ENCODE measurements around the gene HDAC4. TPM values are rescaled to one million over a fixed set of nuclear protein-coding genes. Genes with fewer than 3 reads are reported as not detected.

The HDAC4 gene
- total and polyA plus RNA-seq, 2 experiments from 2014 or later = 8.1 to 41.8 TPM

DNA sequence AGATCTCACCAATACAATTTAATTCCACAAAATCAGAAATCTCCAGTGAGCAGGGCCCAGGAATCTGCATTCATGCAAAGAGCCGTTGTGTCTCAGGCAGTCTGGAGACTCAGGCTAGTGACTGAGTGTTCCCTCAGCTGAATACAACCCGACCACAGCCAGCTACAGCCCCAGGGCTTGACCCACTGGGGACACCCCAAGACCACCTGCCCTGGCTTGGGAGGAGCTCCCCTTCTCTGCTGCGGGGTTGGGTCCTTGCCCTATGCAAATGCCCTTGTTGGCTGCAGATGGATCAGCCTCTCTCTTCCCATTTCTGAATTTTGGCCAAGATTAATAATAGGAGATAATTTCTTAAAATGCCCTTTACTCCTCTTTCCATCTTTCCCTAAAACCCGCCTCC lies 395.2 kb downstream of the HDAC4 start:
- no peaks in the 10 kb centered on the region for H3K9me2 ChIP-seq (ENCODE audit: insufficient read depth)
- Mint-ChIP-seq H3K36me3 (ENCODE audit: low read depth) (0 out of 3 replicates have a peak, but pooled peaks cover 3% of the 10 kb centered on the region), H3K4me3 (no peak overlapping the region), H3K27ac (no peak overlapping the region), H3K27me3 (ENCODE audit: insufficient read depth, low read depth, poor library complexity) (peaks cover 11% of the 10 kb centered on the region), H3K9me3 (peaks cover 12% of the 10 kb centered on the region), H3K4me1 (peaks cover 12% of the 10 kb centered on the region)
- no peaks in the 10 kb centered on the region for H3K27me3 ChIP-seq (ENCODE audit: insufficient read depth)
- ATAC-seq = no peak
- DNase-seq (ENCODE audit: low spot score) = no peak
- H3K36me3 ChIP-seq (ENCODE audit: insufficient read depth) = no peaks in the 10 kb centered on the region
- no peak overlapping the region for H3K4me2 ChIP-seq
- no peaks in the 10 kb centered on the region for H3F3A ChIP-seq (replicated peaks; ENCODE audit: low read depth)
- H3K4me3 ChIP-seq = no peak overlapping the region
- no peaks in the 10 kb centered on the region for H4K20me1 ChIP-seq (replicated peaks; ENCODE audit: insufficient read depth)
- no peaks in the 10 kb centered on the region for H3K4me1 ChIP-seq (ENCODE audit: insufficient read depth)
- no peaks in the 10 kb centered on the region for H3K79me2 ChIP-seq (replicated peaks; ENCODE audit: insufficient read depth)
- TF ChIP-seq, protein P1, sequence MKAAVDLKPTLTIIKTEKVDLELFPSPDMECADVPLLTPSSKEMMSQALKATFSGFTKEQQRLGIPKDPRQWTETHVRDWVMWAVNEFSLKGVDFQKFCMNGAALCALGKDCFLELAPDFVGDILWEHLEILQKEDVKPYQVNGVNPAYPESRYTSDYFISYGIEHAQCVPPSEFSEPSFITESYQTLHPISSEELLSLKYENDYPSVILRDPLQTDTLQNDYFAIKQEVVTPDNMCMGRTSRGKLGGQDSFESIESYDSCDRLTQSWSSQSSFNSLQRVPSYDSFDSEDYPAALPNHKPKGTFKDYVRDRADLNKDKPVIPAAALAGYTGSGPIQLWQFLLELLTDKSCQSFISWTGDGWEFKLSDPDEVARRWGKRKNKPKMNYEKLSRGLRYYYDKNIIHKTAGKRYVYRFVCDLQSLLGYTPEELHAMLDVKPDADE (IDR thresholded peaks at IDR 0.05) = no peak
- TF ChIP-seq POLR2AphosphoS5 (IDR thresholded peaks at IDR 0.05; ENCODE audit: low read depth) (no peak), JUNB (IDR thresholded peaks at IDR 0.05; ENCODE audit: unreplicated experiment) (no peak), ZNF331 (CRISPR knock-in tag; IDR thresholded peaks at IDR 0.05; ENCODE audit: low read depth) (no peak), EZH2 (IDR thresholded peaks at IDR 0.05; ENCODE audit: low read depth, unreplicated experiment) (no peak), ZNF114 (CRISPR knock-in tag; IDR thresholded peaks at IDR 0.05) (no peak), STAT1 (IDR thresholded peaks at IDR 0.05; ENCODE audit: unreplicated experiment) (no peak), EZH2phosphoT487 (IDR thresholded peaks at IDR 0.05; ENCODE audit: unreplicated experiment) (no peak), CREB1 (CRISPR knock-in tag; IDR thresholded peaks at IDR 0.05; ENCODE audit: low read depth) (no peak), NANOG (IDR thresholded peaks at IDR 0.05; ENCODE audit: borderline replicate concordance) (no peak)
- TF ChIP-seq, protein P2, sequence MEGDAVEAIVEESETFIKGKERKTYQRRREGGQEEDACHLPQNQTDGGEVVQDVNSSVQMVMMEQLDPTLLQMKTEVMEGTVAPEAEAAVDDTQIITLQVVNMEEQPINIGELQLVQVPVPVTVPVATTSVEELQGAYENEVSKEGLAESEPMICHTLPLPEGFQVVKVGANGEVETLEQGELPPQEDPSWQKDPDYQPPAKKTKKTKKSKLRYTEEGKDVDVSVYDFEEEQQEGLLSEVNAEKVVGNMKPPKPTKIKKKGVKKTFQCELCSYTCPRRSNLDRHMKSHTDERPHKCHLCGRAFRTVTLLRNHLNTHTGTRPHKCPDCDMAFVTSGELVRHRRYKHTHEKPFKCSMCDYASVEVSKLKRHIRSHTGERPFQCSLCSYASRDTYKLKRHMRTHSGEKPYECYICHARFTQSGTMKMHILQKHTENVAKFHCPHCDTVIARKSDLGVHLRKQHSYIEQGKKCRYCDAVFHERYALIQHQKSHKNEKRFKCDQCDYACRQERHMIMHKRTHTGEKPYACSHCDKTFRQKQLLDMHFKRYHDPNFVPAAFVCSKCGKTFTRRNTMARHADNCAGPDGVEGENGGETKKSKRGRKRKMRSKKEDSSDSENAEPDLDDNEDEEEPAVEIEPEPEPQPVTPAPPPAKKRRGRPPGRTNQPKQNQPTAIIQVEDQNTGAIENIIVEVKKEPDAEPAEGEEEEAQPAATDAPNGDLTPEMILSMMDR (conservative IDR thresholded peaks at IDR 0.05; ENCODE audit: low read depth in 2 of 2) = no peak
- TF ChIP-seq, protein P3, sequence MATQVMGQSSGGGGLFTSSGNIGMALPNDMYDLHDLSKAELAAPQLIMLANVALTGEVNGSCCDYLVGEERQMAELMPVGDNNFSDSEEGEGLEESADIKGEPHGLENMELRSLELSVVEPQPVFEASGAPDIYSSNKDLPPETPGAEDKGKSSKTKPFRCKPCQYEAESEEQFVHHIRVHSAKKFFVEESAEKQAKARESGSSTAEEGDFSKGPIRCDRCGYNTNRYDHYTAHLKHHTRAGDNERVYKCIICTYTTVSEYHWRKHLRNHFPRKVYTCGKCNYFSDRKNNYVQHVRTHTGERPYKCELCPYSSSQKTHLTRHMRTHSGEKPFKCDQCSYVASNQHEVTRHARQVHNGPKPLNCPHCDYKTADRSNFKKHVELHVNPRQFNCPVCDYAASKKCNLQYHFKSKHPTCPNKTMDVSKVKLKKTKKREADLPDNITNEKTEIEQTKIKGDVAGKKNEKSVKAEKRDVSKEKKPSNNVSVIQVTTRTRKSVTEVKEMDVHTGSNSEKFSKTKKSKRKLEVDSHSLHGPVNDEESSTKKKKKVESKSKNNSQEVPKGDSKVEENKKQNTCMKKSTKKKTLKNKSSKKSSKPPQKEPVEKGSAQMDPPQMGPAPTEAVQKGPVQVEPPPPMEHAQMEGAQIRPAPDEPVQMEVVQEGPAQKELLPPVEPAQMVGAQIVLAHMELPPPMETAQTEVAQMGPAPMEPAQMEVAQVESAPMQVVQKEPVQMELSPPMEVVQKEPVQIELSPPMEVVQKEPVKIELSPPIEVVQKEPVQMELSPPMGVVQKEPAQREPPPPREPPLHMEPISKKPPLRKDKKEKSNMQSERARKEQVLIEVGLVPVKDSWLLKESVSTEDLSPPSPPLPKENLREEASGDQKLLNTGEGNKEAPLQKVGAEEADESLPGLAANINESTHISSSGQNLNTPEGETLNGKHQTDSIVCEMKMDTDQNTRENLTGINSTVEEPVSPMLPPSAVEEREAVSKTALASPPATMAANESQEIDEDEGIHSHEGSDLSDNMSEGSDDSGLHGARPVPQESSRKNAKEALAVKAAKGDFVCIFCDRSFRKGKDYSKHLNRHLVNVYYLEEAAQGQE (IDR thresholded peaks at IDR 0.05; ENCODE audit: unreplicated experiment) = no peak
- TF ChIP-seq, protein P4, sequence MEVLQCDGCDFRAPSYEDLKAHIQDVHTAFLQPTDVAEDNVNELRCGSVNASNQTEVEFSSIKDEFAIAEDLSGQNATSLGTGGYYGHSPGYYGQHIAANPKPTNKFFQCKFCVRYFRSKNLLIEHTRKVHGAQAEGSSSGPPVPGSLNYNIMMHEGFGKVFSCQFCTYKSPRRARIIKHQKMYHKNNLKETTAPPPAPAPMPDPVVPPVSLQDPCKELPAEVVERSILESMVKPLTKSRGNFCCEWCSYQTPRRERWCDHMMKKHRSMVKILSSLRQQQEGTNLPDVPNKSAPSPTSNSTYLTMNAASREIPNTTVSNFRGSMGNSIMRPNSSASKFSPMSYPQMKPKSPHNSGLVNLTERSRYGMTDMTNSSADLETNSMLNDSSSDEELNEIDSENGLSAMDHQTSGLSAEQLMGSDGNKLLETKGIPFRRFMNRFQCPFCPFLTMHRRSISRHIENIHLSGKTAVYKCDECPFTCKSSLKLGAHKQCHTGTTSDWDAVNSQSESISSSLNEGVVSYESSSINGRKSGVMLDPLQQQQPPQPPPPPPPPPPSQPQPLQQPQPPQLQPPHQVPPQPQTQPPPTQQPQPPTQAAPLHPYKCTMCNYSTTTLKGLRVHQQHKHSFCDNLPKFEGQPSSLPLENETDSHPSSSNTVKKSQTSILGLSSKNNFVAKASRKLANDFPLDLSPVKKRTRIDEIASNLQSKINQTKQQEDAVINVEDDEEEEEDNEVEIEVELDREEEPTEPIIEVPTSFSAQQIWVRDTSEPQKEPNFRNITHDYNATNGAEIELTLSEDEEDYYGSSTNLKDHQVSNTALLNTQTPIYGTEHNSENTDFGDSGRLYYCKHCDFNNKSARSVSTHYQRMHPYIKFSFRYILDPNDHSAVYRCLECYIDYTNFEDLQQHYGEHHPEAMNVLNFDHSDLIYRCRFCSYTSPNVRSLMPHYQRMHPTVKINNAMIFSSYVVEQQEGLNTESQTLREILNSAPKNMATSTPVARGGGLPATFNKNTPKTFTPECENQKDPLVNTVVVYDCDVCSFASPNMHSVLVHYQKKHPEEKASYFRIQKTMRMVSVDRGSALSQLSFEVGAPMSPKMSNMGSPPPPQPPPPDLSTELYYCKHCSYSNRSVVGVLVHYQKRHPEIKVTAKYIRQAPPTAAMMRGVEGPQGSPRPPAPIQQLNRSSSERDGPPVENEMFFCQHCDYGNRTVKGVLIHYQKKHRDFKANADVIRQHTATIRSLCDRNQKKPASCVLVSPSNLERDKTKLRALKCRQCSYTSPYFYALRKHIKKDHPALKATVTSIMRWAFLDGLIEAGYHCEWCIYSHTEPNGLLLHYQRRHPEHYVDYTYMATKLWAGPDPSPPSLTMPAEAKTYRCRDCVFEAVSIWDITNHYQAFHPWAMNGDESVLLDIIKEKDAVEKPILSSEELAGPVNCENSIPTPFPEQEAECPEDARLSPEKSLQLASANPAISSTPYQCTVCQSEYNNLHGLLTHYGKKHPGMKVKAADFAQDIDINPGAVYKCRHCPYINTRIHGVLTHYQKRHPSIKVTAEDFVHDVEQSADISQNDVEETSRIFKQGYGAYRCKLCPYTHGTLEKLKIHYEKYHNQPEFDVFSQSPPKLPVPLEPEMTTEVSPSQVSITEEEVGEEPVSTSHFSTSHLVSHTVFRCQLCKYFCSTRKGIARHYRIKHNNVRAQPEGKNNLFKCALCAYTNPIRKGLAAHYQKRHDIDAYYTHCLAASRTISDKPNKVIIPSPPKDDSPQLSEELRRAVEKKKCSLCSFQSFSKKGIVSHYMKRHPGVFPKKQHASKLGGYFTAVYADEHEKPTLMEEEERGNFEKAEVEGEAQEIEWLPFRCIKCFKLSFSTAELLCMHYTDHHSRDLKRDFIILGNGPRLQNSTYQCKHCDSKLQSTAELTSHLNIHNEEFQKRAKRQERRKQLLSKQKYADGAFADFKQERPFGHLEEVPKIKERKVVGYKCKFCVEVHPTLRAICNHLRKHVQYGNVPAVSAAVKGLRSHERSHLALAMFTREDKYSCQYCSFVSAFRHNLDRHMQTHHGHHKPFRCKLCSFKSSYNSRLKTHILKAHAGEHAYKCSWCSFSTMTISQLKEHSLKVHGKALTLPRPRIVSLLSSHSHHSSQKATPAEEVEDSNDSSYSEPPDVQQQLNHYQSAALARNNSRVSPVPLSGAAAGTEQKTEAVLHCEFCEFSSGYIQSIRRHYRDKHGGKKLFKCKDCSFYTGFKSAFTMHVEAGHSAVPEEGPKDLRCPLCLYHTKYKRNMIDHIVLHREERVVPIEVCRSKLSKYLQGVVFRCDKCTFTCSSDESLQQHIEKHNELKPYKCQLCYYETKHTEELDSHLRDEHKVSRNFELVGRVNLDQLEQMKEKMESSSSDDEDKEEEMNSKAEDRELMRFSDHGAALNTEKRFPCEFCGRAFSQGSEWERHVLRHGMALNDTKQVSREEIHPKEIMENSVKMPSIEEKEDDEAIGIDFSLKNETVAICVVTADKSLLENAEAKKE (CRISPR knock-in tag; IDR thresholded peaks at IDR 0.05) = no peak
- H2AFZ ChIP-seq = no peak overlapping the region
- no peak overlapping the region for H3K27ac ChIP-seq (ENCODE audit: low read depth)

All from GM23338 (cell line).